ENCODE results near the gene SLC29A3.

Gene SLC29A3

DNA sequence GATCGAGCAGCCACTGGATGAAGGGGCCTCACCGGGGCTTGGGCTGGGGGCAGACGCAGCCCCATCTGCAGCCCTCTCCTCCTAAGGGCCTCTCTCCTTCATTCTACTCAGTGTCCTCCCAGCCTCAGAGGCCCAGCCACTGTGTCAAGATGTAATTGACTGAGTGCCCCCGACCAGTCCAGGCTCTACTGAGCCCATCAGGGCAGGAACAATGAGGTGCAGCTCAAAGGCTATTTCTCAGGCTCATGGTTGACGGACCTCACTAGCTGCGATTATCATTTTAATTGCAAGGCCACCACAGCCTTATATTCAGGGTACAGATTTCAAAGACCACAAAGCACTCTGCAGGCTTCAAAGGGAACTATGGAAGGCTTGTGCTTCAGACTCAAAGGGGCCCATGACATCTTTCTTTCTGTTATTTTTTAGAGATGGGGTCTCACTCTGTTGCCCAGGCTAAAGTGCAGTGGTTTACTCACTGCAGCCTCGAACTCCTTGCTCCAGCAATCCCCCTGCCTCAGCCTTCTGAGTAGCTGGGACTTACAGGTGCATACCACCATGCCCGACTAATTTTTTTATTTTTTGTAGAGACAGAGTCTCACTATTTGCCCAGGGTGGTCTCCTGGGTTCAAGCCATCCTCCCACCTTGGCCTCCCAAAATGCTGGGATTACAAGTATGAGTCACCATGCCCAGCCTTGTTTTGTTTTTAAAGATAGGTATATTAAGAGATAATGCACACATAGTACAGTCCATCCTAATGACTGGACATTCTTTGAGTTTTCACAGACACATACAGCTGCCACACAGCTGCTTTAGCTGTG lies 23.7 kb downstream of the SLC29A3 start:
- TF ChIP-seq TAF1 (IDR thresholded peaks at IDR 0.05; ENCODE audit: borderline replicate concordance, insufficient read depth, low read length), result no peak
- TF ChIP-seq POLR2AphosphoS5 (IDR thresholded peaks at IDR 0.05; ENCODE audit: low read depth, low read length), result no peak
- TF ChIP-seq, protein P1, sequence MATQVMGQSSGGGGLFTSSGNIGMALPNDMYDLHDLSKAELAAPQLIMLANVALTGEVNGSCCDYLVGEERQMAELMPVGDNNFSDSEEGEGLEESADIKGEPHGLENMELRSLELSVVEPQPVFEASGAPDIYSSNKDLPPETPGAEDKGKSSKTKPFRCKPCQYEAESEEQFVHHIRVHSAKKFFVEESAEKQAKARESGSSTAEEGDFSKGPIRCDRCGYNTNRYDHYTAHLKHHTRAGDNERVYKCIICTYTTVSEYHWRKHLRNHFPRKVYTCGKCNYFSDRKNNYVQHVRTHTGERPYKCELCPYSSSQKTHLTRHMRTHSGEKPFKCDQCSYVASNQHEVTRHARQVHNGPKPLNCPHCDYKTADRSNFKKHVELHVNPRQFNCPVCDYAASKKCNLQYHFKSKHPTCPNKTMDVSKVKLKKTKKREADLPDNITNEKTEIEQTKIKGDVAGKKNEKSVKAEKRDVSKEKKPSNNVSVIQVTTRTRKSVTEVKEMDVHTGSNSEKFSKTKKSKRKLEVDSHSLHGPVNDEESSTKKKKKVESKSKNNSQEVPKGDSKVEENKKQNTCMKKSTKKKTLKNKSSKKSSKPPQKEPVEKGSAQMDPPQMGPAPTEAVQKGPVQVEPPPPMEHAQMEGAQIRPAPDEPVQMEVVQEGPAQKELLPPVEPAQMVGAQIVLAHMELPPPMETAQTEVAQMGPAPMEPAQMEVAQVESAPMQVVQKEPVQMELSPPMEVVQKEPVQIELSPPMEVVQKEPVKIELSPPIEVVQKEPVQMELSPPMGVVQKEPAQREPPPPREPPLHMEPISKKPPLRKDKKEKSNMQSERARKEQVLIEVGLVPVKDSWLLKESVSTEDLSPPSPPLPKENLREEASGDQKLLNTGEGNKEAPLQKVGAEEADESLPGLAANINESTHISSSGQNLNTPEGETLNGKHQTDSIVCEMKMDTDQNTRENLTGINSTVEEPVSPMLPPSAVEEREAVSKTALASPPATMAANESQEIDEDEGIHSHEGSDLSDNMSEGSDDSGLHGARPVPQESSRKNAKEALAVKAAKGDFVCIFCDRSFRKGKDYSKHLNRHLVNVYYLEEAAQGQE (IDR thresholded peaks at IDR 0.05; ENCODE audit: insufficient read depth in 1 of 2, low read depth in 2 of 2, low read length in 2 of 2), result no peak
- no peak for TF ChIP-seq SIN3A (IDR thresholded peaks at IDR 0.05; ENCODE audit: borderline replicate concordance, insufficient read depth, low read length)
- TF ChIP-seq FOXP2 (optimal IDR thresholded peaks at IDR 0.05; ENCODE audit: borderline replicate concordance, extremely low read depth, extremely low read length, insufficient read depth), result no peak

DNA sequence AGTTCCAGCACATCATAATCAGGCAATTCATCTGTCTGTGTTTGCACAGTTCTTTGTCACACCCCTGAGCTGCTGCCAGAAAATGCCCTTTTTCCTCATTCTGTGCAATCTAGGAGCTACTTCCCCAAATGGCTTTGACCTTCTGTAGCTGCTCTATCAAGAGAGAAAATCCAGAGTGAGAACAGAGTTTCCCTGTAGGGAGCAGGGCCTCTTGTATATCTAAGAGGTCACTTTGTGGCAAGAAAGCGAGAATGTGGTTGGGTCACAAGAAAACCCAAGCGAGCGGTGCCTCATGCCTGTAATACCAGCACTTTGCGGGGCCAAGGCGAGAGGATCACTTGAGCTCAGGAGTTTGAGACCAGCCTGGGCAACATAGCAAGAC lies 24.3 kb downstream of the SLC29A3 start:
- no peak for TF ChIP-seq FOXP2 (optimal IDR thresholded peaks at IDR 0.05; ENCODE audit: borderline replicate concordance, extremely low read depth, extremely low read length, insufficient read depth)
- TF ChIP-seq, protein P1 (IDR thresholded peaks at IDR 0.05; ENCODE audit: insufficient read depth in 1 of 2, low read depth in 2 of 2, low read length in 2 of 2), result no peak
- no peak for TF ChIP-seq TAF1 (IDR thresholded peaks at IDR 0.05; ENCODE audit: borderline replicate concordance, insufficient read depth, low read length)
- no peak for TF ChIP-seq POLR2AphosphoS5 (IDR thresholded peaks at IDR 0.05; ENCODE audit: low read depth, low read length)
- no peak for TF ChIP-seq SIN3A (IDR thresholded peaks at IDR 0.05; ENCODE audit: borderline replicate concordance, insufficient read depth, low read length)

DNA sequence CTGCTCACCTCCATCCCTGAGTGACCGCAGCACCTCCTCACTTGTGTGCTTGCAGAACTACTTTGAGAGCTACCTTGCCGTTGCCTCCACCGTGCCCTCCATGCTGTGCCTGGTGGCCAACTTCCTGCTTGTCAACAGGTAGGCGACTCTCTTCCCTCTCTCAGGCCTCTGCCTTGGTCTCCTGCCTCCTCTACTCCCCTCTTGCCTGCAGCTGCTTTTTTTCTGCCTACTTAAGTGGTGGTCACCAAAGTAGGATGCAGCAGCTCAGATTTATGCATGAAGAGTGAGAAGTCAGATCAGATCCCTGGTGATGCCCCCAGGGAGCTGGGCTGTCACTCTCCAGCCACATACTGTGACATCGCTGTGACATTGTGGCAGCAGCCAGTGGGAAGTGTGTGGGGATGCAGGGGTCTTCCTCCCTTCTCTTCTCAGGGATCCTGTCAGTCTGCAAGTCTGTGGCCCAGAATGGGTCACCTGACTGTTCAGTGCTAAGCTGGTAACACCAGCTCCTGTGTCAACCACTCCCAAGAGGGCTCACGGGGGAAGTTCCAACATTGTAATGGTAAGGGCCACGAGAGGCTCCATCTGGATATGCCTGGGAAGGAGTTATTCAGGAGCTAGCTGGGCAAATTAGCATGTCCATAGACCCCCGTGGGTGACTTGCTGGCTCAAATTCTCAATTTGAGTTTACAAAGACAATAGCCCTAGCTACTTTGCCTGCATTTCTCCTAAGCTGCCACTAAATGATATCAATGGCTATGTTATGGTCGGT lies 25.3 kb downstream of the SLC29A3 start:
- TF ChIP-seq POLR2AphosphoS5 (IDR thresholded peaks at IDR 0.05; ENCODE audit: low read depth, low read length) (no peak), SIN3A (IDR thresholded peaks at IDR 0.05; ENCODE audit: borderline replicate concordance, insufficient read depth, low read length) (no peak), FOXP2 (optimal IDR thresholded peaks at IDR 0.05; ENCODE audit: borderline replicate concordance, extremely low read depth, extremely low read length, insufficient read depth) (no peak), TAF1 (IDR thresholded peaks at IDR 0.05; ENCODE audit: borderline replicate concordance, insufficient read depth, low read length) (no peak)
- TF ChIP-seq, protein P1 (IDR thresholded peaks at IDR 0.05; ENCODE audit: insufficient read depth in 1 of 2, low read depth in 2 of 2, low read length in 2 of 2), result no peak

DNA sequence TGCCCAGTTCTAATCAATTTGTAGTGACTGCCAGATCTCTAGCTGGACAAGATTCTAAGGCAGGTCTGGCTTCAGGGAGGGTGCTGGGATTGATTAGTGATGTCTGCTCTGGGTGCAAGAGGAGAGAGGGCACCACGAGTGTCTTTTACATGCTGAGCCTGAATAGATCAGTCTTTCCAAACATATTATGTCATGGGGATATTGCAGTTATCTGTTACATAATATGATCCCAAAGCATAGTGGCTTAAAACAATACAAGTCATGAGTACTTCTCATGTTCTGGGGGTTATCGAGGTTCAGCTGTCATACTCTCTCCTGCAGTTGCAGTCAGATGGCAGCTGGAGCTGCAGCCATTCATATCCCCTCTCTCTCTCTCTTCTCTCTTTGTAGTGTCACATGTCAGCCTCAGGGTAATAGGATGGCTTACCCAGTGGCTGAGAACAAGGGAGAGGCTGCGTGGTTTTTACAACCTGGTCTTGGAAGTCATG lies 26.0 kb downstream of the SLC29A3 start:
- TF ChIP-seq SIN3A (IDR thresholded peaks at IDR 0.05; ENCODE audit: borderline replicate concordance, insufficient read depth, low read length), result no peak
- TF ChIP-seq, protein P1 (IDR thresholded peaks at IDR 0.05; ENCODE audit: insufficient read depth in 1 of 2, low read depth in 2 of 2, low read length in 2 of 2), result no peak
- no peak for TF ChIP-seq FOXP2 (optimal IDR thresholded peaks at IDR 0.05; ENCODE audit: borderline replicate concordance, extremely low read depth, extremely low read length, insufficient read depth)
- no peak for TF ChIP-seq POLR2AphosphoS5 (IDR thresholded peaks at IDR 0.05; ENCODE audit: low read depth, low read length)
- no peak for TF ChIP-seq TAF1 (IDR thresholded peaks at IDR 0.05; ENCODE audit: borderline replicate concordance, insufficient read depth, low read length)

Data from PFSK-1 (cell line).